ENCODE data around the gene SMARCC1.

SMARCC1 gene

GRCh38 chr3:47604145-47604544 lies 177.5 kb downstream of the SMARCC1 start:
- peaks cover 79% of the 10 kb centered on the region for H3K36me3 ChIP-seq (ENCODE audit: insufficient read depth, insufficient read length, low read length)
- H3K4me3 ChIP-seq (ENCODE audit: insufficient read length, low read depth), result no peak overlapping the region
- H3K27me3 ChIP-seq (ENCODE audit: insufficient read depth, insufficient read length), result no peaks in the 10 kb centered on the region
- TF ChIP-seq YY1 (IDR thresholded peaks at IDR 0.05; ENCODE audit: insufficient read depth, insufficient read length) (no peak), ZNF274 (IDR thresholded peaks at IDR 0.05; ENCODE audit: low read depth, low read length) (no peak), SUZ12 (IDR thresholded peaks at IDR 0.05; ENCODE audit: extremely low read depth, insufficient read depth, insufficient read length) (no peak)
- no peak for DNase-seq (ENCODE audit: low read depth, low spot score)
- H3K9ac ChIP-seq (ENCODE audit: insufficient read length, low read depth), result no peak overlapping the region
- H3K9me3 ChIP-seq (ENCODE audit: insufficient read depth, low read length), result no peaks in the 10 kb centered on the region
- H3K4me1 ChIP-seq (ENCODE audit: insufficient read depth, insufficient read length), result peaks cover 2% of the 10 kb centered on the region

GRCh38 chr3:47603332-47603731 lies 178.4 kb downstream of the SMARCC1 start:
- H3K4me3 ChIP-seq (ENCODE audit: insufficient read length, low read depth), result no peak overlapping the region
- H3K27me3 ChIP-seq (ENCODE audit: insufficient read depth, insufficient read length), result no peaks in the 10 kb centered on the region
- no peak overlapping the region for H3K9ac ChIP-seq (ENCODE audit: insufficient read length, low read depth)
- H3K36me3 ChIP-seq (ENCODE audit: insufficient read depth, insufficient read length, low read length), result peaks cover 72% of the 10 kb centered on the region
- no peaks in the 10 kb centered on the region for H3K9me3 ChIP-seq (ENCODE audit: insufficient read depth, low read length)
- TF ChIP-seq SUZ12 (IDR thresholded peaks at IDR 0.05; ENCODE audit: extremely low read depth, insufficient read depth, insufficient read length) (no peak), YY1 (IDR thresholded peaks at IDR 0.05; ENCODE audit: insufficient read depth, insufficient read length) (no peak), ZNF274 (IDR thresholded peaks at IDR 0.05; ENCODE audit: low read depth, low read length) (no peak)
- DNase-seq (ENCODE audit: low read depth, low spot score), result no peak
- peaks cover 2% of the 10 kb centered on the region for H3K4me1 ChIP-seq (ENCODE audit: insufficient read depth, insufficient read length)

GRCh38 chr3:47601281-47601680 lies 180.4 kb downstream of the SMARCC1 start:
- Histone ChIP-seq H3K9ac (ENCODE audit: insufficient read length, low read depth) (no peak overlapping the region), H3K4me3 (ENCODE audit: insufficient read length, low read depth) (no peak overlapping the region), H3K27me3 (ENCODE audit: insufficient read depth, insufficient read length) (no peaks in the 10 kb centered on the region), H3K4me1 (ENCODE audit: insufficient read depth, insufficient read length) (peaks cover 2% of the 10 kb centered on the region), H3K9me3 (ENCODE audit: insufficient read depth, low read length) (no peaks in the 10 kb centered on the region), H3K36me3 (ENCODE audit: insufficient read depth, insufficient read length, low read length) (peaks cover 65% of the 10 kb centered on the region)
- DNase-seq (ENCODE audit: low read depth, low spot score), result no peak
- TF ChIP-seq SUZ12 (IDR thresholded peaks at IDR 0.05; ENCODE audit: extremely low read depth, insufficient read depth, insufficient read length), result no peak
- TF ChIP-seq ZNF274 (IDR thresholded peaks at IDR 0.05; ENCODE audit: low read depth, low read length), result no peak
- TF ChIP-seq YY1 (IDR thresholded peaks at IDR 0.05; ENCODE audit: insufficient read depth, insufficient read length), result no peak

- peaks cover 45% of the 10 kb centered on the region for H3K36me3 ChIP-seq (ENCODE audit: insufficient read depth, insufficient read length, low read length)
- no peak for TF ChIP-seq YY1 (IDR thresholded peaks at IDR 0.05; ENCODE audit: insufficient read depth, insufficient read length)
- no peak for TF ChIP-seq SUZ12 (IDR thresholded peaks at IDR 0.05; ENCODE audit: extremely low read depth, insufficient read depth, insufficient read length)
- TF ChIP-seq ZNF274 (IDR thresholded peaks at IDR 0.05; ENCODE audit: low read depth, low read length), result no peak
- no peak for DNase-seq (ENCODE audit: low read depth, low spot score)
- H3K9ac ChIP-seq (ENCODE audit: insufficient read length, low read depth), result no peak overlapping the region
- H3K4me3 ChIP-seq (ENCODE audit: insufficient read length, low read depth), result no peak overlapping the region
- H3K4me1 ChIP-seq (ENCODE audit: insufficient read depth, insufficient read length), result no peaks in the 10 kb centered on the region
- no peaks in the 10 kb centered on the region for H3K9me3 ChIP-seq (ENCODE audit: insufficient read depth, low read length)
- H3K27me3 ChIP-seq (ENCODE audit: insufficient read depth, insufficient read length), result no peaks in the 10 kb centered on the region
Measured at GRCh38 chr3:47594792-47595191, 186.9 kb downstream of the SMARCC1 start.

- Histone ChIP-seq H3K4me3 (ENCODE audit: insufficient read length, low read depth) (no peak overlapping the region), H3K9me3 (ENCODE audit: insufficient read depth, low read length) (no peaks in the 10 kb centered on the region), H3K27me3 (ENCODE audit: insufficient read depth, insufficient read length) (no peaks in the 10 kb centered on the region), H3K36me3 (ENCODE audit: insufficient read depth, insufficient read length, low read length) (peaks cover 51% of the 10 kb centered on the region), H3K9ac (ENCODE audit: insufficient read length, low read depth) (no peak overlapping the region), H3K4me1 (ENCODE audit: insufficient read depth, insufficient read length) (peaks cover 3% of the 10 kb centered on the region)
- no peak for DNase-seq (ENCODE audit: low read depth, low spot score)
- TF ChIP-seq SUZ12 (IDR thresholded peaks at IDR 0.05; ENCODE audit: extremely low read depth, insufficient read depth, insufficient read length) (no peak), ZNF274 (IDR thresholded peaks at IDR 0.05; ENCODE audit: low read depth, low read length) (no peak), YY1 (IDR thresholded peaks at IDR 0.05; ENCODE audit: insufficient read depth, insufficient read length) (no peak)
Measured at GRCh38 chr3:47592066-47592795, 189.5 kb downstream of the SMARCC1 start.

- Histone ChIP-seq H3K4me1 (ENCODE audit: insufficient read depth, insufficient read length) (peaks cover 3% of the 10 kb centered on the region), H3K9ac (ENCODE audit: insufficient read length, low read depth) (no peak overlapping the region), H3K9me3 (ENCODE audit: insufficient read depth, low read length) (no peaks in the 10 kb centered on the region), H3K4me3 (ENCODE audit: insufficient read length, low read depth) (no peak overlapping the region), H3K36me3 (ENCODE audit: insufficient read depth, insufficient read length, low read length) (peaks cover 59% of the 10 kb centered on the region), H3K27me3 (ENCODE audit: insufficient read depth, insufficient read length) (no peaks in the 10 kb centered on the region)
- DNase-seq (ENCODE audit: low read depth, low spot score), result no peak
- no peak for TF ChIP-seq YY1 (IDR thresholded peaks at IDR 0.05; ENCODE audit: insufficient read depth, insufficient read length)
- no peak for TF ChIP-seq SUZ12 (IDR thresholded peaks at IDR 0.05; ENCODE audit: extremely low read depth, insufficient read depth, insufficient read length)
- TF ChIP-seq ZNF274 (IDR thresholded peaks at IDR 0.05; ENCODE audit: low read depth, low read length), result no peak
Measured at GRCh38 chr3:47590216-47590615, 191.5 kb downstream of the SMARCC1 start.

GRCh38 chr3:47588587-47588986 lies 193.1 kb downstream of the SMARCC1 start:
- Histone ChIP-seq H3K4me3 (ENCODE audit: insufficient read length, low read depth) (no peak overlapping the region), H3K4me1 (ENCODE audit: insufficient read depth, insufficient read length) (peaks cover 3% of the 10 kb centered on the region), H3K9ac (ENCODE audit: insufficient read length, low read depth) (no peak overlapping the region), H3K27me3 (ENCODE audit: insufficient read depth, insufficient read length) (no peaks in the 10 kb centered on the region), H3K36me3 (ENCODE audit: insufficient read depth, insufficient read length, low read length) (peaks cover 59% of the 10 kb centered on the region), H3K9me3 (ENCODE audit: insufficient read depth, low read length) (no peaks in the 10 kb centered on the region)
- TF ChIP-seq SUZ12 (IDR thresholded peaks at IDR 0.05; ENCODE audit: extremely low read depth, insufficient read depth, insufficient read length) (no peak), YY1 (IDR thresholded peaks at IDR 0.05; ENCODE audit: insufficient read depth, insufficient read length) (no peak), ZNF274 (IDR thresholded peaks at IDR 0.05; ENCODE audit: low read depth, low read length) (no peak)
- no peak for DNase-seq (ENCODE audit: low read depth, low spot score)

Measured in NT2/D1 (cell line).